Measurements from ENCODE around the gene NCKAP5L.
"Not testable (repeated sequence)": the region's sequence is repeated elsewhere in the genome, so short reads cannot be mapped to it uniquely, and the experiment has no call there.

NCKAP5L gene

GRCh38 chr12:49776413-49776812, 51.8 kb downstream of the NCKAP5L start:
- peak; percentile 10 for DNase-seq

GRCh38 chr12:49773102-49773501, 55.1 kb downstream of the NCKAP5L start:
- not testable (repeated sequence) for DNase-seq

GRCh38 chr12:49767333-49767732, 60.9 kb downstream of the NCKAP5L start:
- no peak for DNase-seq

GRCh38 chr12:49766115-49766455, 62.1 kb downstream of the NCKAP5L start:
- no peak for DNase-seq

- no peak for DNase-seq
Observed at GRCh38 chr12:49764126-49764525, 64.1 kb downstream of the NCKAP5L start.

GRCh38 chr12:49763006-49763591, 65.1 kb downstream of the NCKAP5L start:
- DNase-seq, result no peak

GRCh38 chr12:49762468-49762847, 65.8 kb downstream of the NCKAP5L start:
- DNase-seq, result no peak

- no peak for DNase-seq
Observed at GRCh38 chr12:49761677-49762467, 66.3 kb downstream of the NCKAP5L start.

GRCh38 chr12:49750996-49751393, 77.2 kb downstream of the NCKAP5L start:
- DNase-seq, result no peak

- DNase-seq, result no peak
Observed at GRCh38 chr12:49750027-49750995, 77.9 kb downstream of the NCKAP5L start.

- DNase-seq, result no peak
Observed at GRCh38 chr12:49748800-49749199, 79.4 kb downstream of the NCKAP5L start.

GRCh38 chr12:49748306-49748705, 79.9 kb downstream of the NCKAP5L start:
- no peak for DNase-seq

- DNase-seq, result no peak
Observed at GRCh38 chr12:49744363-49744885, 83.8 kb downstream of the NCKAP5L start.

GRCh38 chr12:49741882-49742620, 86.2 kb downstream of the NCKAP5L start:
- DNase-seq, result peak; percentile 37
